SHP77 treated with DMSO at 0.1 percent for 48 hours (cell line): ENCODE results near the gene SRP72.
"Not testable (repeated sequence)": the region's sequence is repeated elsewhere in the genome, so short reads cannot be mapped to it uniquely, and the experiment has no call there.

Source experiments
- DNase-seq: peaks from one replicate; lab custom pipeline; 2025; lab: John Stamatoyannopoulos, UW

The SRP72 gene

GRCh38 chr4:56467284-56468096 is at the start of gene SRP72:
Gene SRP72, plus strand, starts transcription at chr4:56467617. Its CDS starts 19 bp downstream, at chr4:56467636.
- DNase-seq = peak; percentile 83

- DNase-seq = no peak
These were observed 43.2 kb upstream of the SRP72 start for GRCh38 chr4:56424176-56424575.

- no peak for DNase-seq
These were observed 42.5 kb upstream of the SRP72 start for GRCh38 chr4:56424697-56425514.

GRCh38 chr4:56425518-56425917 is 41.9 kb upstream of the SRP72 start:
- no peak for DNase-seq

GRCh38 chr4:56426273-56426672 is 41.1 kb upstream of the SRP72 start:
- no peak for DNase-seq

- DNase-seq = no peak
These were observed 40.2 kb upstream of the SRP72 start for GRCh38 chr4:56427179-56427578.

- no peak for DNase-seq
These were observed 37.2 kb upstream of the SRP72 start for GRCh38 chr4:56430203-56430602.

- DNase-seq = no peak
These were observed 34.1 kb upstream of the SRP72 start for GRCh38 chr4:56433280-56433679.

- DNase-seq = peak; percentile 76
These were observed 32.7 kb upstream of the SRP72 start for GRCh38 chr4:56434599-56435139.

- DNase-seq = peak; percentile 97
These were observed 32.1 kb upstream of the SRP72 start, which contains the start of gene PPAT for GRCh38 chr4:56435140-56435926. Gene PPAT, minus strand, starts transcription at chr4:56435615. Its CDS starts 138 bp downstream, at chr4:56435477.

GRCh38 chr4:56438766-56439165 is 28.7 kb upstream of the SRP72 start:
- DNase-seq = no peak

- no peak for DNase-seq
These were observed 26.4 kb upstream of the SRP72 start for GRCh38 chr4:56440983-56441382.

GRCh38 chr4:56444719-56445118 is 22.7 kb upstream of the SRP72 start:
- DNase-seq = no peak

GRCh38 chr4:56445699-56446098 is 21.7 kb upstream of the SRP72 start:
- no peak for DNase-seq

GRCh38 chr4:56448301-56448700 is 19.1 kb upstream of the SRP72 start:
- DNase-seq = no peak

GRCh38 chr4:56449475-56449874 is 17.9 kb upstream of the SRP72 start:
- not testable (repeated sequence) for DNase-seq

- DNase-seq = no peak
These were observed 17.1 kb upstream of the SRP72 start for GRCh38 chr4:56450342-56450741.

GRCh38 chr4:56460085-56460484 is 7.3 kb upstream of the SRP72 start:
- DNase-seq = no peak

- DNase-seq = no peak
These were observed 5.3 kb upstream of the SRP72 start for GRCh38 chr4:56462157-56462556.

GRCh38 chr4:56463711-56464110 is 3.7 kb upstream of the SRP72 start:
- no peak for DNase-seq

- no peak for DNase-seq
These were observed 2.8 kb upstream of the SRP72 start for GRCh38 chr4:56464581-56464980.
